ENCODE results near the gene DDX27. TPM values are rescaled to one million over a fixed set of nuclear protein-coding genes. Genes with fewer than 3 reads are reported as not detected.

The DDX27 gene
- total RNA-seq, 1 experiment from 2014 or later = 87.3 TPM

DNA sequence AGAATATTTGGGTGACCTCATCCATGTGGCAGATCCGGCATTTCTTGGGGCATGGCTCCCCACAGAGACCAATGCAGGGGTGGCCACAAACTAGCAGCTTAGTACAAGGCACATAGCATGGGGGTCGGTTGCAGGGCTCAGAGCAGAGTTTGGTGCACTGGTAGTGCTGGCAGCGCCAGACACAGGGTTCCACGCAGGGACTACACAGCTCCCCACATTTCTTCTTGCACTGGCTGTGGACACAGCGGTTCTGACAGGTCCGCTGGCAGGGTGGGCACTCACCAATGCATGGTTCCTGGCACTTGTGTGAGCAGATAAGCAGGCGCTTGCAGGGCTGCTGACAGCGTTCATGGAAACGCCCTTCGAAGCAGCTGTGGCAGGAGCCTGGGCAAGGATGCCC lies 29.1 kb downstream of the DDX27 start:
- no peak overlapping the region for H3K4me3 Mint-ChIP-seq (ENCODE audit: low read depth, unreplicated experiment)
- DNase-seq = no peak
- H3K4me1 Mint-ChIP-seq (ENCODE audit: low read depth, unreplicated experiment) = no peaks in the 10 kb centered on the region
- no peak overlapping the region for H3K27ac Mint-ChIP-seq (ENCODE audit: unreplicated experiment)
- TF ChIP-seq CTCF (IDR thresholded peaks at IDR 0.05; ENCODE audit: unreplicated experiment) = no peak
- no peaks in the 10 kb centered on the region for H3K27me3 Mint-ChIP-seq (ENCODE audit: unreplicated experiment)
- CTCF ChIA-PET = interaction anchor here (0.7 to 0.9 kb wide), 2 partner anchors 72 to 75 kb away, joined by 3 to 4 read pairs; no protein-coding TSS in a partner anchor
- intact Hi-C loops (cut with micrococcal nuclease; ENCODE audit: unreplicated experiment) = loop anchor here (5.0 kb wide), 1 partner anchor 74 kb away; no protein-coding TSS in a partner anchor
- peaks cover 93% of the 10 kb centered on the region for H3K36me3 Mint-ChIP-seq (ENCODE audit: insufficient read depth, unreplicated experiment)
- BruUV-seq (replicated peaks) = no TSS peak
- no peaks in the 10 kb centered on the region for H3K9me3 Mint-ChIP-seq (ENCODE audit: low read depth, unreplicated experiment)

DNA sequence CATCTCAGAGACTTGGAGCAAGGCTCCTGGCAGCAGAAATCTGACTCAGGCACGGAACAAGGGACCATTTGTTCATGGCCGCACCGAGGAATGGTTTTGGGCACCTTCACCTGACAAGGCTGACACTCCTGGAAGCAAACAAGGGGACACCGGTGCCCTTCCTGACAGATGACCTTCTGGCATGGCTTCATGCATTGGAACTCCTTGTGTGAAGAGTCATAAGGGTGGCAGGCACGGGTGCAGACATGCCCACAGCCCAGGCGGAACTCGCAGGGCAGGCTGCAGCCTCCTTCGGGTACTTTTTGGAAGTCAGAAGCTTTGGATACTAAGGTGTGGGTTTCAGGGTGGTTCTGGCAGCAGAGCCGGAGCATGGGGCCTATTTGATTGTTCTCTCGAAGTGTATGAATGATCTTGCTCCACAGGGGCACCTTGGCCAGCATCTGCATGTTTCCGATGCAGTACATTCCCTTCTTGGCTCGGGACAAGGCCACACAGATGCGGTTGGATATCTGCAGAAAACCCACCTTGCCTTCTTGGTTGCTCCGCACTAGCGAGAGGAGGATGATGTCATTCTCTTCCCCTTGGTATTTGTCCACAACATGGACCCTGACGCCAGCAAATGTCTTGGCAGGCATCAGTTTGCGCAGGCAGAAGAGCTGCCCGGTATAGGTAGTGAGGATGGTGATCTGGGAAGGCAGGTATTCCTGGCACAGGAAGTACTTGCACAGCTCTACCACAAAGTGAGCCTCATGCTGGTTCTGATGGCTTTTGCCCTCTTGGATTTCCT lies 29.9 kb downstream of the DDX27 start:
- TF ChIP-seq CTCF (IDR thresholded peaks at IDR 0.05; ENCODE audit: unreplicated experiment) = no peak
- no TSS peak for BruUV-seq (replicated peaks)
- peaks cover 91% of the 10 kb centered on the region for H3K36me3 Mint-ChIP-seq (ENCODE audit: insufficient read depth, unreplicated experiment)
- CTCF ChIA-PET = interaction anchor here (0.5 kb wide), 1 partner anchor 760 kb away, joined by 3 read pairs; no protein-coding TSS in a partner anchor
- no peak overlapping the region for H3K27ac Mint-ChIP-seq (ENCODE audit: unreplicated experiment)
- H3K9me3 Mint-ChIP-seq (ENCODE audit: low read depth, unreplicated experiment) = no peaks in the 10 kb centered on the region
- DNase-seq = no peak
- H3K4me1 Mint-ChIP-seq (ENCODE audit: low read depth, unreplicated experiment) = no peaks in the 10 kb centered on the region
- intact Hi-C loops (cut with micrococcal nuclease; ENCODE audit: unreplicated experiment) = loop anchor here (5.0 kb wide), 1 partner anchor 73 kb away; no protein-coding TSS in a partner anchor
- H3K27me3 Mint-ChIP-seq (ENCODE audit: unreplicated experiment) = no peaks in the 10 kb centered on the region
- H3K4me3 Mint-ChIP-seq (ENCODE audit: low read depth, unreplicated experiment) = no peak overlapping the region

DNA sequence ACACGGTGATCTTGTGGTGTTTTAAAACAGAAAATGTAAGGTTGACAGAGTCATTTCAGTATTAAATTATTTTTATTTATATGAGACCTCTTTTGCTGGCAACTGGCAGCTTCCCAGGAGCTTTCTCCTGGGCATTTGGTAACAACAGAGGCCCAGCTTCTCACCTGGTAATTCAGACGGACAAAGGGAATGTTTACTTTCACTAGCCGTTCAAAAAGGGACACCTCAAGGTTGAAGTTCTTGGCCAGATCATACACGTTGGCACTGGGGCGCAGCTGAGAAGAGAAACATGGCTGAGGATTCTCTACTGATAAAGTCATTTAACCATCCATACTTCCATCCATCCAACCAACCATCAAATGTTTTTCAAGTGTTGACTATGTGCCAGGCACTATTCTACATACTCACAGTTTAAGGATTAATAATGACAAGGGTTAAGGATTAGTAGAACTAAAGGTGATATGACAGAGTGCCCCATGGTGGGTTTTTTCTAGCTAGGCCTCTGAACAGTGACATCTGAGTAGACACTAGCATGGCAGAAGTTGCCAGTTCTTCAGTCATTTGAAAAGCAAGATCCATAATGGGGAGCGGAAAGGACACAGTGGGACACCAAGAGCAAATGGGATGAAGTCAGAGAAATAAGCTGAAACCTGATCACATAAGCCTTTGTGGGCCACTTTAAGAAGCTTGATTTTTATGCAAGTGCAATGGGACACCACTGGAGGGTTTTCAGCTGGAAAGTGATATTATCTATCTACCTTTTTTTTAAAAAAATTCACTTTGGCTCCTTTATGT lies 33.5 kb downstream of the DDX27 start:
- CTCF ChIA-PET = interaction anchor here (0.8 to 1.3 kb wide), 2 partner anchors 13 to 16 kb away, joined by 3 read pairs; no protein-coding TSS in a partner anchor
- Mint-ChIP-seq H3K27me3 (ENCODE audit: unreplicated experiment) (no peaks in the 10 kb centered on the region), H3K4me1 (ENCODE audit: low read depth, unreplicated experiment) (no peaks in the 10 kb centered on the region), H3K9me3 (ENCODE audit: low read depth, unreplicated experiment) (no peaks in the 10 kb centered on the region), H3K36me3 (ENCODE audit: insufficient read depth, unreplicated experiment) (peaks cover 88% of the 10 kb centered on the region), H3K27ac (ENCODE audit: unreplicated experiment) (no peak overlapping the region), H3K4me3 (ENCODE audit: low read depth, unreplicated experiment) (no peak overlapping the region)
- TF ChIP-seq CTCF (IDR thresholded peaks at IDR 0.05; ENCODE audit: unreplicated experiment) = no peak
- DNase-seq = no peak
- BruUV-seq (replicated peaks) = no TSS peak
- intact Hi-C loops (cut with micrococcal nuclease; ENCODE audit: unreplicated experiment) = no loop called here

DNA sequence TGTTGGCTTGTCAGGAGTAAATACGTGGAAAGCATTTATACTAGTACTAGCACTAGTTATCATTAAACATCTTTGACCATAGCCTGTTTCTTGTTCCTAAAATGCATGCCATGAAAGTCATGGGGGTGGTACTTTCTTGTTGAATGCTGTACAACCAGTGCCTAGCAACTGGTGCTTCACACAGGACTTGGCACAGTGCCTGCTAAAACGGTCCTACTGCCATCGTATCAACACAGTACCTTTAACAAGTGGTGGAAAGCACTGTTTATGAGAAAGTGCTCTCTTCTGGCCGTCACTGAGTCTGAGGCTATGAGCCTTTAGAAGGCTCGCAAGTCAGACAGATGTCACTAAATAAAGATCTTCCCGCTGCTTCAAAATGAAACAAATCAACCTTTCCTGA lies 37.0 kb downstream of the DDX27 start:
- Mint-ChIP-seq H3K27me3 (ENCODE audit: unreplicated experiment) (no peaks in the 10 kb centered on the region), H3K27ac (ENCODE audit: unreplicated experiment) (no peak overlapping the region)
- no peak for TF ChIP-seq CTCF (IDR thresholded peaks at IDR 0.05; ENCODE audit: unreplicated experiment)

More for the DNA sequence above, 37.0 kb downstream of the DDX27 start:
- intact Hi-C loops (cut with micrococcal nuclease; ENCODE audit: unreplicated experiment) = no loop called here
- Mint-ChIP-seq H3K9me3 (ENCODE audit: low read depth, unreplicated experiment) (no peaks in the 10 kb centered on the region), H3K36me3 (ENCODE audit: insufficient read depth, unreplicated experiment) (peaks cover 93% of the 10 kb centered on the region), H3K4me3 (ENCODE audit: low read depth, unreplicated experiment) (no peak overlapping the region), H3K4me1 (ENCODE audit: low read depth, unreplicated experiment) (no peaks in the 10 kb centered on the region)
- CTCF ChIA-PET = no interaction called here
- DNase-seq = no peak
- BruUV-seq (replicated peaks) = no TSS peak

All from Calu3 (cell line).